PFSK-1 (cell line): ENCODE data around the gene ODF2L.

Experiments
- FOXP2 ChIP-seq: optimal IDR thresholded peaks from 2 replicates; pipeline ENCODE3; 2011; ENCODE audit warnings: borderline replicate concordance, control low read depth, inconsistent platforms; ENCODE audit not compliant: insufficient read depth; ENCODE audit errors: extremely low read length, extremely low read depth
- POLR2AphosphoS5 ChIP-seq: IDR thresholded peaks from 2 replicates; pipeline ENCODE4 v1.6.1; 2012; ENCODE audit warnings: low read depth, mild to moderate bottlenecking, control low read depth, low read length, moderate library complexity
- SIN3A ChIP-seq: IDR thresholded peaks from 2 replicates; pipeline ENCODE4 v1.6.1; 2012; ENCODE audit warnings: mild to moderate bottlenecking, low read length, moderate library complexity, borderline replicate concordance; ENCODE audit not compliant: insufficient read depth
- TAF1 ChIP-seq: IDR thresholded peaks from 2 replicates; pipeline ENCODE4 v1.6.1; 2012; ENCODE audit warnings: low read length, control low read depth, borderline replicate concordance; ENCODE audit not compliant: insufficient read depth
- TF ChIP-seq, protein P1 (sequence below), 2 experiments: IDR thresholded peaks; 2 replicates each; pipeline versions ENCODE4 v1.6.1 to v1.8.0; 2011 to 2012; ENCODE audit warnings: low read depth in 2 of 2, low read length in 2 of 2, control low read depth in 1 of 2, inconsistent platforms in 1 of 2, mild to moderate bottlenecking in 1 of 2, moderate library complexity in 1 of 2; ENCODE audit not compliant: insufficient read depth in 1 of 2

ODF2L gene

GRCh38 chr1:86365896-86366295 lies 30.2 kb downstream of the ODF2L start:
- TF ChIP-seq SIN3A: no peak
- no peak for TF ChIP-seq TAF1
- no peak for TF ChIP-seq FOXP2
- TF ChIP-seq POLR2AphosphoS5: no peak
- TF ChIP-seq, protein P1, sequence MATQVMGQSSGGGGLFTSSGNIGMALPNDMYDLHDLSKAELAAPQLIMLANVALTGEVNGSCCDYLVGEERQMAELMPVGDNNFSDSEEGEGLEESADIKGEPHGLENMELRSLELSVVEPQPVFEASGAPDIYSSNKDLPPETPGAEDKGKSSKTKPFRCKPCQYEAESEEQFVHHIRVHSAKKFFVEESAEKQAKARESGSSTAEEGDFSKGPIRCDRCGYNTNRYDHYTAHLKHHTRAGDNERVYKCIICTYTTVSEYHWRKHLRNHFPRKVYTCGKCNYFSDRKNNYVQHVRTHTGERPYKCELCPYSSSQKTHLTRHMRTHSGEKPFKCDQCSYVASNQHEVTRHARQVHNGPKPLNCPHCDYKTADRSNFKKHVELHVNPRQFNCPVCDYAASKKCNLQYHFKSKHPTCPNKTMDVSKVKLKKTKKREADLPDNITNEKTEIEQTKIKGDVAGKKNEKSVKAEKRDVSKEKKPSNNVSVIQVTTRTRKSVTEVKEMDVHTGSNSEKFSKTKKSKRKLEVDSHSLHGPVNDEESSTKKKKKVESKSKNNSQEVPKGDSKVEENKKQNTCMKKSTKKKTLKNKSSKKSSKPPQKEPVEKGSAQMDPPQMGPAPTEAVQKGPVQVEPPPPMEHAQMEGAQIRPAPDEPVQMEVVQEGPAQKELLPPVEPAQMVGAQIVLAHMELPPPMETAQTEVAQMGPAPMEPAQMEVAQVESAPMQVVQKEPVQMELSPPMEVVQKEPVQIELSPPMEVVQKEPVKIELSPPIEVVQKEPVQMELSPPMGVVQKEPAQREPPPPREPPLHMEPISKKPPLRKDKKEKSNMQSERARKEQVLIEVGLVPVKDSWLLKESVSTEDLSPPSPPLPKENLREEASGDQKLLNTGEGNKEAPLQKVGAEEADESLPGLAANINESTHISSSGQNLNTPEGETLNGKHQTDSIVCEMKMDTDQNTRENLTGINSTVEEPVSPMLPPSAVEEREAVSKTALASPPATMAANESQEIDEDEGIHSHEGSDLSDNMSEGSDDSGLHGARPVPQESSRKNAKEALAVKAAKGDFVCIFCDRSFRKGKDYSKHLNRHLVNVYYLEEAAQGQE (IDR thresholded peaks at IDR 0.05; ENCODE audit: insufficient read depth in 1 of 2, low read depth in 2 of 2, low read length in 2 of 2): no peak

GRCh38 chr1:86362807-86363206 lies 33.3 kb downstream of the ODF2L start:
- TF ChIP-seq POLR2AphosphoS5 (no peak), SIN3A (no peak), FOXP2 (no peak), TAF1 (no peak)
- TF ChIP-seq, protein P1 (IDR thresholded peaks at IDR 0.05; ENCODE audit: insufficient read depth in 1 of 2, low read depth in 2 of 2, low read length in 2 of 2): no peak

DNA sequence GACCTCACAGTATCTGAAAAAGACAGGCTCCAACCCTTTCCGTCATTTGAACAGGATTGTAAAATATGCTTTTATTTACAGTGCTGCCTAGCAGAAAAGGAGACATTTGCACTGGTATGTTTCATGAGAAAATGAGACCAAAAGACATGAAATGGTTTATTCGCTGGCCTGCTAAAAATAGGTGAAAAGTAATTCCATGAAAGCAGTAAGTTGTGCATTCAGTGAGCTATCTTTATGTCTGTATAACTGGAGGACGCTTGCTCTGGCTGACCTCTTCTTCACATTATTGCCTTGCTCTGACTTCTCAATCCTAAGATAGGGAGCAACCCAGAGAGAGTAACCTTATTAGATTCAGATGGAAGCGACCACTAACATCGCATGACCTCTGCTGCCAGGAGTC lies 38.3 kb downstream of the ODF2L start:
- TF ChIP-seq TAF1: no peak
- TF ChIP-seq FOXP2: no peak
- TF ChIP-seq SIN3A: no peak
- TF ChIP-seq, protein P1 (IDR thresholded peaks at IDR 0.05; ENCODE audit: insufficient read depth in 1 of 2, low read depth in 2 of 2, low read length in 2 of 2): no peak
- TF ChIP-seq POLR2AphosphoS5: no peak

DNA sequence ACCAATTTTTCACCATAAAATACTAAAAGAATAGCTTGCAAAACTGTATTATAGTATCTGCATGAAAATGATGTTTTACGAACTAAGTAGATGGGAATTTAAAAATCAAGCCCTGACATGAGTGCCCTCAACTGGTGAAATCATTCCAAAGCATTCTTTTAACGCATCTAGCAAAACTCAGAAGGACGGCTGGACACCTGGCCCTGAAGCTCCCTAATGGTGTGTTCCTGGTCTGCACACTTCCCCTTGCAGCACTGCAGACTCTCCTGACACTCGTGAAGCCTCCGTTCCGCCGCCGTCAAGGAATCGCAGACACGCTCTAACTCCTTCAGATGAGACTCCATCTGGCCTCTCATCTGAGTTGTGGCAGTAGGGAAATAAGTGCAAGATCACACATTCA lies 39.9 kb downstream of the ODF2L start:
- TF ChIP-seq TAF1 (no peak), SIN3A (no peak), POLR2AphosphoS5 (no peak), FOXP2 (no peak)
- TF ChIP-seq, protein P1 (IDR thresholded peaks at IDR 0.05; ENCODE audit: insufficient read depth in 1 of 2, low read depth in 2 of 2, low read length in 2 of 2): no peak

GRCh38 chr1:86352086-86352485 lies 44.0 kb downstream of the ODF2L start:
- TF ChIP-seq, protein P1 (IDR thresholded peaks at IDR 0.05; ENCODE audit: insufficient read depth in 1 of 2, low read depth in 2 of 2, low read length in 2 of 2): no peak
- no peak for TF ChIP-seq SIN3A
- no peak for TF ChIP-seq TAF1
- no peak for TF ChIP-seq FOXP2
- no peak for TF ChIP-seq POLR2AphosphoS5
